ENCODE data around the gene TM6SF1. TPM values are rescaled to one million over a fixed set of nuclear protein-coding genes. Genes with fewer than 3 reads are reported as not detected.

The TM6SF1 gene
- total and polyA plus RNA-seq, 9 of the 15 experiments (the other 6 are each of a cell fraction or from before 2014, with no cell fraction given): 1.0 to 5.6 (median 3.5) TPM

DNA sequence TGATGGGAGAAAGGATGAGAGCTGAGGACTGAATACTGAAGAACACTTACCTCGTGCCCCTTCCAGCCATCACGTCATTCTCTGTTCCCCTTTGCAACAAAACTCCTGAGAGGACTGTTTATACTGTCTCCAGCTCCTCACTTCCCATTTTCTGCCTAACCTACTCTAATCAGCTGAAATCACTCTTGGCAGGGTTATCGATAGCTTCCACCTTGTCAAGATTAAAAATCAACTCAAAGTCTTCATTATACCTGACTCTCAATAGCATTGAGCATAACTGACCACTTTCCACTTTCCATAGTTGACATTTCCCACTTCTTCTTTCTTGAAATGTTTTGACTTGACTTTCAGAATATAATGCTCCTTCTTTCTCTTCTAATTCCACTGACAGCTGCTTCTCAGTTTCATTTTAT lies 44.7 kb upstream of the TM6SF1 start (continued):
- TF ChIP-seq SAFB2 (IDR thresholded peaks at IDR 0.05; ENCODE audit: borderline replicate concordance, low read depth, low read length, severe bottlenecking) (no peak), SPI1 (IDR thresholded peaks at IDR 0.05; ENCODE audit: borderline replicate concordance, low read depth, low read length) (peak; percentile 90; the same call in 1 of the 2 replicates), ASH1L (IDR thresholded peaks at IDR 0.05; ENCODE audit: borderline replicate concordance, low read depth, partially characterized antibody) (no peak), POLR2B (IDR thresholded peaks at IDR 0.05; ENCODE audit: low read depth, partially characterized antibody) (no peak), DPF2 (IDR thresholded peaks at IDR 0.05) (peak; percentile 60; the same call in 1 of the 2 replicates), ZNF583 (CRISPR knock-in tag; IDR thresholded peaks at IDR 0.05) (no peak), PHF8 (IDR thresholded peaks at IDR 0.05; ENCODE audit: borderline replicate concordance, low read length) (no peak), GTF2E2 (tag; IDR thresholded peaks at IDR 0.05) (no peak), HLTF (IDR thresholded peaks at IDR 0.05) (no peak), PHF20 (IDR thresholded peaks at IDR 0.05; ENCODE audit: partially characterized antibody) (no peak), HEY1 (CRISPR knock-in tag; IDR thresholded peaks at IDR 0.05; ENCODE audit: borderline replicate concordance) (no peak), CREM (IDR thresholded peaks at IDR 0.05; ENCODE audit: low read depth) (peak; percentile 40; the same call in 1 of the 2 replicates), MBD2 (IDR thresholded peaks at IDR 0.05; ENCODE audit: borderline replicate concordance, low read depth) (no peak), SOX6 (IDR thresholded peaks at IDR 0.05) (peak; percentile 27; the same call in 1 of the 2 replicates), RBFOX2 (IDR thresholded peaks at IDR 0.05; ENCODE audit: low read depth, low read length) (0 out of 2 replicates have a peak, but pooled peaks have one; percentile 22), TEAD4 (IDR thresholded peaks at IDR 0.05; ENCODE audit: low read length) (peak; percentile 49; the same call in 1 of the 2 replicates), TEAD4 (CRISPR knock-in tag; IDR thresholded peaks at IDR 0.05; ENCODE audit: borderline replicate concordance) (no peak), CSDE1 (IDR thresholded peaks at IDR 0.05) (no peak), SMARCA4 (IDR thresholded peaks at IDR 0.05) (peak; percentile 52; the same call in 1 of the 2 replicates), JUND (IDR thresholded peaks at IDR 0.05; ENCODE audit: borderline replicate concordance, low read depth, low read length) (peak; percentile 51; the same call in 1 of the 2 replicates), JUND (tag; IDR thresholded peaks at IDR 0.05; ENCODE audit: borderline replicate concordance, low read depth, low read length) (peak; percentile 14; the same call in 1 of the 3 replicates), TAL1 (IDR thresholded peaks at IDR 0.05) (peak; percentile 34; the same call in 1 of the 2 replicates), WHSC1 (IDR thresholded peaks at IDR 0.05; ENCODE audit: low read length) (no peak), MEIS2 (IDR thresholded peaks at IDR 0.05; ENCODE audit: partially characterized antibody) (peak; percentile 53), CTBP1 (IDR thresholded peaks at IDR 0.05; ENCODE audit: borderline replicate concordance) (peak; percentile 34; the same call in 1 of the 2 replicates), MCM5 (IDR thresholded peaks at IDR 0.05; ENCODE audit: low read depth) (no peak), FOS (IDR thresholded peaks at IDR 0.05; ENCODE audit: extremely low read depth, insufficient read length) (no peak)
- TF ChIP-seq, protein P1, sequence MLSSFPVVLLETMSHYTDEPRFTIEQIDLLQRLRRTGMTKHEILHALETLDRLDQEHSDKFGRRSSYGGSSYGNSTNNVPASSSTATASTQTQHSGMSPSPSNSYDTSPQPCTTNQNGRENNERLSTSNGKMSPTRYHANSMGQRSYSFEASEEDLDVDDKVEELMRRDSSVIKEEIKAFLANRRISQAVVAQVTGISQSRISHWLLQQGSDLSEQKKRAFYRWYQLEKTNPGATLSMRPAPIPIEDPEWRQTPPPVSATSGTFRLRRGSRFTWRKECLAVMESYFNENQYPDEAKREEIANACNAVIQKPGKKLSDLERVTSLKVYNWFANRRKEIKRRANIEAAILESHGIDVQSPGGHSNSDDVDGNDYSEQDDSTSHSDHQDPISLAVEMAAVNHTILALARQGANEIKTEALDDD (IDR thresholded peaks at IDR 0.05): peak; percentile 77
- TF ChIP-seq, protein P2, sequence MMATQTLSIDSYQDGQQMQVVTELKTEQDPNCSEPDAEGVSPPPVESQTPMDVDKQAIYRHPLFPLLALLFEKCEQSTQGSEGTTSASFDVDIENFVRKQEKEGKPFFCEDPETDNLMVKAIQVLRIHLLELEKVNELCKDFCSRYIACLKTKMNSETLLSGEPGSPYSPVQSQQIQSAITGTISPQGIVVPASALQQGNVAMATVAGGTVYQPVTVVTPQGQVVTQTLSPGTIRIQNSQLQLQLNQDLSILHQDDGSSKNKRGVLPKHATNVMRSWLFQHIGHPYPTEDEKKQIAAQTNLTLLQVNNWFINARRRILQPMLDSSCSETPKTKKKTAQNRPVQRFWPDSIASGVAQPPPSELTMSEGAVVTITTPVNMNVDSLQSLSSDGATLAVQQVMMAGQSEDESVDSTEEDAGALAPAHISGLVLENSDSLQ (IDR thresholded peaks at IDR 0.05): 0 out of 2 replicates have a peak, but pooled peaks have one; percentile 33
- TF ChIP-seq, protein P3, sequence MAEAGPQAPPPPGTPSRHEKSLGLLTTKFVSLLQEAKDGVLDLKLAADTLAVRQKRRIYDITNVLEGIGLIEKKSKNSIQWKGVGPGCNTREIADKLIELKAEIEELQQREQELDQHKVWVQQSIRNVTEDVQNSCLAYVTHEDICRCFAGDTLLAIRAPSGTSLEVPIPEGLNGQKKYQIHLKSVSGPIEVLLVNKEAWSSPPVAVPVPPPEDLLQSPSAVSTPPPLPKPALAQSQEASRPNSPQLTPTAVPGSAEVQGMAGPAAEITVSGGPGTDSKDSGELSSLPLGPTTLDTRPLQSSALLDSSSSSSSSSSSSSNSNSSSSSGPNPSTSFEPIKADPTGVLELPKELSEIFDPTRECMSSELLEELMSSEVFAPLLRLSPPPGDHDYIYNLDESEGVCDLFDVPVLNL (CRISPR knock-in tag; IDR thresholded peaks at IDR 0.05; ENCODE audit: low read depth): no peak

Data from K562 (cell line).